Islet precursor cell (in vitro differentiated cells): Measurements from ENCODE around the gene SLC29A2.
"Not testable (repeated sequence)": the region's sequence is repeated elsewhere in the genome, so short reads cannot be mapped to it uniquely, and the experiment has no call there.

Experiments used
- DNase-seq: peaks from one replicate; pipeline ENCODE4 v3.0.0-alpha.2; 2018

Gene SLC29A2

DNA sequence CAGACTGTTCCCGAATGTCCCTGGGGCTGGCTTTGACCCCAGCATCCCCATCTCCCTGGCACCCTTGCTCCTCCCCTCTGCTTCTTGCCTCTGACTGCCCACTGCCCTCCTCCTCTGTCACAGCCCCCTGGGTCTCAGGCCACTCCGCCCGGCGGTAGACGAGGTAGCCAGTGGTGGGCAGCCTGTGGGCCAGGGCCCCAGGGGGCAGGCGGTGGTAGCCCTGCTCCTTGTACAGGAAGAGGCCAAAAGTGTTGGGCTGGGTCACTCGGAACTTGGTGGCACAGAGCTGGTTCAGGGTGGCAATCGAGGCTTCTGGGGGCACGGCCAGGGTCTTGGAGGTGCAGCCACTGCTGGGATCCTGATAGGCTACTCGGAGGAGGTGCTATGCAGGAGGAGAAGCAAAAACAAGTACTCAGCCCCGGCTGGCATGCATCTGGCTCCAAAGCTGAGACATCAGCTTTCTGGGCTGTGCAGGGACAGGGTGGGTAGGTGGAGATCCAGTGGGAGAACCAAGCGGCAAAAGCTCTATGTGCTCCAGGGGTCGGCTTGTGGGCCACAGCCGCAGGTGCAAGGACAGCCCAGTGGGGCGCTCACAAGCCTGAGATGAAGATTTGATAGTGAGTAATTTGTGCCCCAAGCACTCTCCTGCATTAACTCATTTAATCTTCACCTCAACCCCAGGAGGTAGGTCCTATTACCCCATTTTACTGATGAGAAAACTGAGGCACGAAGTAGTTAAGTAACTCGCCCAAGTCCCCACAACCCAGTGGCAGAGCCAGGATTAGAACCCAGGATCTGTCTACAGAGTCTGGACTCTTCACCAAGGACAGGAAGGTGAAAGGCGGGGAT, 39.0 kb downstream of the SLC29A2 start:
- DNase-seq = peak; percentile 49

DNA sequence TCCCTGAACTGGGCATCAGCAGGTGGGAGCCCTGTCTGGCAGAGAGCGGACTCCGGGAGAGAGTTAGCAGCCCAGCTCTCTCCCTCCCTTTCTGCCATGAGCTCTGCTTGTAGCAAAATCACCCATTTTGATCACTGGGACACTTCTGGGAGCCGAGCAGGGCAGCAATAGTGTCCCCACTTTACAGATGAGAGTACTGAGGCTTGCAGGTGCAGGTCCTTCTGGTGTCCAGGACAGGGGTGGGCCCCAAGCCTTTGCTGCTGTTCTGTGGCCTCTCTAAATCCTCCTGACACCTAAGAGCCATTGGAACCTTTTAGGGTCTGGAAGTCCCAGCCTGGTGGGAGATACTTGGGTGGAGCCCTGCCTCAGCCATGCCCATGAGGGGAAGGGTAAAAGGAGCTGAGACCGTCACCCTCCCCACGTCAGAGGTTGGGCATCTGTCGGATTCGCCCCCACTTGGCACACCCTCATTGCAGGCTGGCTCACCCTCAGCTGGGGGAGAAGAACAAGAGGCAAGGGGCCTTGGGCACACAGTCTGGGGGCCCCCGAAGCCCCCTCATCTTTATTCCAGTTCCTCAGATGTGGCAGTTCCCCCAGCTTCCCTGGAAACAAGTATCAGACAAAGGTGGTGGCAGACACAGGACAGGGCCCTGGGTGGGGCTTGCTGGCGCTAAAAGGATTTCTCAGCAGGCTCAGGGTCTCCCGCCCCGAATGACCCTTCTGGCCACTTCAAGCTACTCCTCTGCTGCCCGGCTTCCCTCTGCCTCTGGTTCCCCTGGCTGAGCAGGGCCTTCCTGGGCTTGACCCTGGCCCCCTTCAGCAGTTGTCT, 39.8 kb downstream of the SLC29A2 start:
- DNase-seq = no peak

DNA sequence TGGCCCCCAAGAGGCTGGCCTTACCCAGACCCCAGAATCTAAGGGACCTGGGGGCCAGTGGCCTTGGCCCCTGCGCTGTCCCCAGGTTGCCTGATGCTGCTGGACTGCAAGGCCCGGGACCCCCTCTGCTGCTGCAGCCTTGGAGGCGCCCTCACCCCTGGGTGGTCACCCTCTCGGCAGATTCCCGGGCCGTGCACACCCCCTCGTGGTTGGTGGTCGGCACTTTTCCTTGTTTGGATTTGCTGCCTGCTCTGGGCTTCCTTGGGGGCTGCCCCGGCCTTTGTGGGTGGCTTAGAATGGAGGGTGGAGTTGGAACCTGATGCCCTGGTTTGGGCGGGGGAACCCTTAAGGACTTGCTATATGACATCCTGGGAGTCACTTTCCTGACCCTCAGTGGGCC, 40.6 kb downstream of the SLC29A2 start:
- peak; percentile 45 for DNase-seq

DNA sequence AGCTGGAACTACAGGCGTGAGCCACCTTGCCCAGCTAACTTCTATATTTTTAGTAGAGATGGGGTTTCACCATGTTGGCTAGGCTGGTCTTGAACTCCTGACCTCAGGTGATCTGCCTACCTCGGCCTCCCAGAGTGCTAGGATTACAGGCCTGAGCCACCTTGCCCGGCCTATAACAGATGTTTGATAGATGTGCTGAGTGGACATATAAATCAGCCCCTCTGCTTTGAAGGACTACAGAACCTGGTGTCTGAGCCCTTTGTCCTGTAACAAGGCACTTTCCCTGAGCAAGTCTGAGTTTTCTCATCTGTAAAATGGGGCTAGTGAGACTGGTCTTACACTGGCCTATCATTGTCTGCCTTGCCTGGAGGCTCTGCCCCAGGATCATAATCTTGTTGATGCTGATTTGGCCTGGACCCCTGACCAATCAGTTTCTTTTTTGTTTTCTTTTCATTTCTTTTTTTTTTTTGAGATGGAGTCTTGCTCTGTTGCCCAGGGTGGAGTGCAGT, 42.3 kb downstream of the SLC29A2 start:
- DNase-seq = no peak

DNA sequence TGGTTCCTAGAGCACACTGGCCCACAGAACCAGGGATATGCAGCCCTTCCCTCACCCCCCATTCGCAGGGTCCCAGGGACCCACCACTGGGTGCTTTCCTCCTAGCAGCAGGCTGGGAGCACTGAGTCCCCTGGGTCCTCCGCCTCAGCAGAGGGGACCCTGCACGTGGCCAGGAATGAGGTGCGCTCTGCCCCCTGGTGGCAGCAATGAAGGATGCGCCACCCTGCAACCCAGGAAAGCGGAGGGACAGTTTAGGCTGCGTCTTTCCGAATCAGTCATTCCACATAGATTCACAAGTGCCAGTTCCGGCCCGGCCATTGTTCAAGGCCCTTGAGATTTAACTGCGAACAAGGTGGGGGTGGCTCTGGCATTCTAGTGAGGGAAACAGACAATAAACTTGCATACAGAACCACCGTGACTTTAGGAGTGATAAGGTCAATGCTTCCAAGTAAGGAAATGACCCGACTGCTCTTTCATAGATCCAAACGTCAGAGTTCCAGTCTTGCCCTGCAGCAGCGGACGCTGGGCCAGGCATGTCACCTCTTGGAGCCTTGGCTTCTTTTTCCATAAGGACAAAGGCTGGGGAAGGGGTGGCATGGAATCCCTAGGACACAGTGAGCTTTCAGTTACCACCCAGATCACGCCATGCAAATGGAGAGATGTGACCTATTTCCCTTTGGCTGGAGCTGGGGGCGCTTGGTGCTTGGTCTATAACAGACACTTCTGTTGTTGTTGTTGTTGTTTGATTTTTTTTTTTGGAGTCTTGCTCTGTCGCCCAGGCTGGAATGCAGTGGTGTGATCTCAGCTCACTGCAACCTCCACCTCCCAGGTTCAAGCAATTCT, 43.0 kb downstream of the SLC29A2 start:
- DNase-seq = peak; percentile 91

DNA sequence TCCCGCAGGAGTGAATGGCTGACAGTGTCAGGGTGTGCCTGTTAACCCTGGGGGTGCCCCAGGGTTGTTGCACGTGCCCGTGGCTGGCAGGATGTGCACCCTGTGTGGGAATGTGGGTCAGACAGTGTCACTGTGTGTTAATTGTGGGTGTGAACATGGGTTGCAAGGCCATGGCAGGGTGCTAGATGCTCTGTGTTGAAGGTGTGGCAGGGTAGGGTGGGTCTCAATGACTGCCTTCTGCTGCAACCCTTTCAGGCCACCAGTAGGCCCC, 43.6 kb downstream of the SLC29A2 start:
- DNase-seq = no peak

DNA sequence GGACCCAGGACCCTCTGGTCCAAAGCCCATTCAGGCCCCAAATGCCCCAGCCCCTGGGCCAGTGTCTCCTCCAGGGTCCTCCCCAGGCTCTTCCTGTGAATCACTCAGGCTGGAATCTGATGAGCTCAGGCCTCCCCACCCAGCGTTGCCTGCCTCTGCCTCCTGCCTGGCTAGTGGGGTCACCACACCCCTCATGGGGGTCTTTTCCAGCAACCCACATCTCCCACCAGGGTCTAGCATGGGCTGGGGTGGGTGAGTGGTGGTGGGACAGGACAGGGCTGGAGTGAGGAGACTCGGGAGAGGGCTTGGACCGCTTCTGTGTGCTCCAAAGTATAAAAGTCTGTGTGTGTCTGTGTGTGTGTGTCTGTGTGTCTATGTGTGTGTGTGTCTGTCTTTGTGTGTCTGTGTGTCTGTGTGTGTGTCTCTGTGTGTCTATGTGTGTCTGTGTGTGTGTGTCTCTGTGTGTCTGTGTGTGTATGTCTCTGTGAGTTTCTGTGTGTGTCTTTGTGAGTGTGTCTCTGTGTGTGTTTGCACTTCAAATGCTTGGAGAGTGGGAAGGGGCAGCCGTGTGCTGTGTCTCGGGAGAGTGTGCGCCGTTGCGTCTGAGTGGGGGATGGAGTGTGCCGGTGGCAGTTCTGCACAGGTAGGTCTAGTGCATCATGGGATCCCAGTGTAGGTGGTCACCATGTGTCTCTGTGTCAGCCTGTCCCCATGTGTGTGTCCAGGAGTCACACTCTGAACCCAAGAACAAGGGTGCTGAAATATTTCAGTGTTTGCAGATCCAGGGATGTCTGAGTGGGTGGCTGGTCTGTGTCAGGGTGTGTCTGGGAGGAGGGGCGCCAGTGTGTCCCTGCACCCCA, 44.2 kb downstream of the SLC29A2 start:
- DNase-seq = peak; percentile 88

DNA sequence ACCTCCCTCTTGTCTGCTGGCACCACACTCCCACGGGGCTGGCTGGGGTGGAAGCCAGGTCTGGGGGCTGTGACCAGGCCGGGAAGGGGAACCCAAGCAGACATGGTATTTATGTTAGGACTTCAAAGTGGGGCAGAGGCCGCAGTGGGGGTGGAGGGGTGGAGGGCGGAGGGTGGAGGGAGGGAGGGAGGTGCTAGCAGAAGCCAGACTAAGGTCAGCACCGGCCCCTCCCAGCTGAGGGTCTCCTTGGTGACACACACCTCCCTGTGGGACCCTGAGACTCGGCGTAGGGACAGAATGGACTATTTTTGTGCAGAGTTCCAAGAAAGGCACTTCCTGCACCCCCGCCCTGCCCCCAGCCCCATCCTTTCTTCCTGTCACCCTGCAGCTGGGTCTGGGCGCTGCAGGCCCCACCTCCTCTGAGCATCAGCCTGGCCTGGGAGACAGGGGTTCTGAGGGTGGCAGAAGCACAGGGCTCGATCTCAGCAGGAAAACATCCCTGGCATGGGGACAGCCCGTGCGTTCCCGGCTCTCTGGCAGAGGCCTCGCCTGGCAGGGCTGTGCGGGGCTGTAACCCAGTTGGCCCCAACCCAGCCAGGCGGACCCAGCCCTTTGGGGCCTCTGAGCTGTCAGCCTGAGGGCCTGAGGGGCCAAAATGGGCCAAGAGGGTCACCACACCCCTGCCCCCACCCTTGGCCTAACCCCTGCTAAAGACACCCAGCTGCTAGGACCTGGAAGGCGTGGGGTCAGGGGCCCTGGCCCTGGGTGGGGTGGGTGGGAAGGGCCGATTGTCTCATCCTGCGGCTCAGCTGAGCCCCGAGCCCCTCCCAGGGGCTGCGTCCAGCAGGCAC, 45.1 kb downstream of the SLC29A2 start:
- peak; percentile 78 for DNase-seq

DNA sequence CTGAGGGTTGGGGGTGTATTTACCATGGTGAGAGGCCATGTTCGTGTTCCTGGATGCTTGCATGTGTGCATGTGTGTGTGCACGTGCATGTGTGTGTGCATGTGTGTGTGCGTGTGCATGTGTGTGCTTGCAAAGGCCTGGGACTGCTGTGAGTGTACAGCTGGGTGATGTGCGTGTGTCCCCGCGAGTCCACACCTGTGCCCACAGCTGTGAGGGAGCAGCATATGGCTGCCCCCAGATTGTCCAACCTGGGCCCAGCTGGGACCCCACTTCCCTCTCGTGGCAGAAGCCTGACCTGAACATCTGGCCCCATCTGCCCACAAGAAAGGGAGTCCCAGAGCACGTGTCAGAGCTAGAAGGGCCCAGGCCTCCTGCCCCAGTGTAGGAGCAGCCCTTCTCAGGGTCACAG, 46.3 kb downstream of the SLC29A2 start:
- peak; percentile 50 for DNase-seq

DNA sequence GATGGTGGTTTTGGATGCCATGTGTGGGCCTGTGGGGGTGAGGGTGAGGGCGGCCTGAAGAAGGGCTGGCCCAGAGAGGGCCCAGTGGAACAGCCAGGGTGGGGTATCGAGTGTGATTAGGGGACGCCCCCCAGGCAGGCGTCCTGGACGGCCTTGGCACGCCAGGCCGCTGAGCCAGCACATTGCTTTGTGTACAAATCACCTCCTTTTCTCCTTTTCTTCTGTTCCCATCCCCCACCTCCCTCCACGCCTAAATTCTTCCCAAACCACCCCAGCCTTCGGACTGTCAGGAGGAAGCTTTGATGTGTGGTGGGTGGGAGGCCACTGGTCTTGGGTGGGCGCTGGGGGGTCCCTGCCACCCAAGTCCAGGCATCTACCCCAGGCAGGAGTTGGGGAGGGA, 46.9 kb downstream of the SLC29A2 start:
- DNase-seq = peak; percentile 72

DNA sequence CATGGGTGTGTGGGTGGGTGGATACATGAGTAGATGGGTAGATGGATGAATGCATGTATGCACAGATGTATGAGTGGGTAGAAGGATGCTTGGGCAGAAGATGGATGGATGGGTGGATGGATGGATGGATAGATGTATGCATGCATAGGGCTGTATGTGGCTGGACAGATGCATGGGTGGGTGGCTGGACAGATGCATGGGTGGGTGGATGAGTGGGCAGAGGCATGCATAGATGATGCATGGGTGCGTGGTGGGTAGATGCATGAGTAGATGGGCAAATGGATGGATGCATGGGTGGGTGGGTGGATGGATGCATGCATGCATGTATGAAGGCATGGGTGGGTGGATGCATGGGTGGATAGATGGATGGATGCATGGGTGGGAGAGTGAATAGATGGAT, 47.9 kb downstream of the SLC29A2 start:
- peak; percentile 28 for DNase-seq

DNA sequence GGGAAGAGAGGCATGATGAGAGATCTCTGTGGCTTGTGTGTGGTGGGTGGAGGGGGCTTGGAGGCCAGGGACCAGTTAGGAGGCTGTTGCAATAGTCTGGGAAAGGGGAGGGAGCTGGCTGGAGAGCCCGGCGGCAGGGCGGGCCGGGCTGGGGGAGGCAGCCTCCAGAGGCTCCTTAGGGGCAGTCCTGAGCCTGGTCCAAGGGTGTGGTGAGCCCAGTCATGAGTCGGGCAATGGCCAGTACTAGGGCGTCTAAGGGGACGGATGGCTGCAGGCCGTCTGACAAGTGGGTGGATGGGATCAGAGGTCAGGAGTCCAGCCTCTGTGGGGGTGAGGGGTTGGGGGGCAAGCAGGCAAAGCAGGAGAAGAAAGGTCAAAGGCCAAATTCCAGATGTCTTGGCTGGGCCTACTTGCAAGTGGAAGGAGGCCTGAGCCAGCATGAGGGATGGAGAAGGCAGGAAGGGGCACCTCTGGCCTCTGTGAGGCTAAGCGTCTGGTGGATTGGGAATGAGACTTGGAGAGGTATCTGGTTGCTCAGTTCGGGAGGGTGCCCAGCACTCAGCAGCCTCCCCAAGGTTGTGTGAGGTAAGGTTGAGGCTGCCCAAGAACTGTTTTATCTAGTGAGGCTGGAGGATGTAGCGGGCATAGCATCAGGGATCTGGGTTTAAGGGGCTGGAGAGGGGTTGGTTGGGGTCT, 48.7 kb downstream of the SLC29A2 start:
- peak; percentile 21 for DNase-seq

DNA sequence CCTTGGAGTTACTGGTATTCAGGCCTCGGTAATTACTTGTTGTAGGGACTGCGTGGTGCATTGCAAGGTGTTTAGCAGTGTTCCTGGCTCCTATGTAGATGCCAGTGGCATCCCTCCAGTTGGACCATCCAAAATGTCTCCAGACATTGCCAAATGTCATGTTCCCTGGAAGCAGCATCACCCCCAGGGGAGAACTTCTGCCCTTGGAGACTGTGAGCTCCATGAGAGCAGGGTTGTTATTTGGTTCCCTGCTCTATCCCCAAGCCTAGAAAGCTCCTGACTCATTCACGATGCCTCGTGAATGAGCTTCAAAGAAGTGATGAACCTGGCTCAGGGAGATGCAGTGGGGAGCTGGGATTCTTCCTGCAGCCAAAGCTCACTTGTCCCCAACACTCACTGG, 50.0 kb downstream of the SLC29A2 start:
- DNase-seq = no peak

DNA sequence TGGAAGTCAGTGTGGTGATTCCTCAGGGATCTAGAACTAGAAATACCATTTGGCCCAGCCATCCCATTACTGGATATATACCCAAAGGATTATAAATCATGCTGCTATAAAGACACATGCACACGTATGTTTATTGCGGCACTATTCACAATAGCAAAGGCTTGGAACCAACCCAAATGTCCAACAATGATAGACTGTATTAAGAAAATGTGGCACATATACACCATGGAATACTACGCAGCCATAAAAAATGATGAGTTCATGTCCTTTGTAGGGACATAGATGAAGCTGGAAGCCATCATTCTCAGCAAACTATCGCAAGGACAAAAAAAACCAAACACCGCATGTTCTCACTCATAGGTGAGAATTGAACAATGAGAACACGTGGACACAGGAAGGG, 50.8 kb downstream of the SLC29A2 start:
- not testable (repeated sequence) for DNase-seq

DNA sequence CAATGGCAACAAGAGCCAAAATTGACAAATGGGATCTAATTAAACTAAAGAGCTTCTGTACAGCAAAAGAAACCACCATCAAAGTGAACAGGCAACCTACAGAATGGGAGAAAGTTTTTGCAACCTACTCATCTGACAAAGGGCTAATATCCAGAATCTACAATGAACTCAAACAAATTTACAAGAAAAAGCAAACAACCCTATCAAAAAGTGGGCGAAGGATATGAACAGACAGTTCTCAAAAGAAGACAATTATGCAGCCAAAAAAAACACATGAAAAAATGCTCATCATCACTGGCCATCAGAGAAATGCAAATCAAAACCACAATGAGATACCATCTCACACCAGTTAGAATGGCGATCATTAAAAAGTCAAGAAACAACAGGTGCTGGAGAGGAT, 51.3 kb downstream of the SLC29A2 start:
- not testable (repeated sequence) for DNase-seq

DNA sequence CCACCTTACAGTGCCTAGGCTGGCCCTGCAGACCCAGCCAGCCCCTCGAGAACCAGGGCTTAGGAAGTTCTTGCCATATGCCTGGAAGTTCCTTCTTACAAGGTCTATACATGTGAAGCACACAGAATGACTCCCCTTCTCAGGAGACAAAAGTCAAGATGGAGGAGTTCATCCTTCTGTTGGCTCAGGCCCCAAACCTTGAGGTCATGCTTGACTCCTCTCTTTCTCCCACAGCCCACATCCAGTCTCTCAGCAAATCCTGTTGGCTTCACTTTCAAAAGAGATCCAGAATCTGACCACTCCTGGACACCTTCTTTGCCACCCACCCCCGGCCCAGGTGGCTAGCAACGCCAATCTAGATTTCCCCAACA, 53.0 kb downstream of the SLC29A2 start:
- no peak for DNase-seq

DNA sequence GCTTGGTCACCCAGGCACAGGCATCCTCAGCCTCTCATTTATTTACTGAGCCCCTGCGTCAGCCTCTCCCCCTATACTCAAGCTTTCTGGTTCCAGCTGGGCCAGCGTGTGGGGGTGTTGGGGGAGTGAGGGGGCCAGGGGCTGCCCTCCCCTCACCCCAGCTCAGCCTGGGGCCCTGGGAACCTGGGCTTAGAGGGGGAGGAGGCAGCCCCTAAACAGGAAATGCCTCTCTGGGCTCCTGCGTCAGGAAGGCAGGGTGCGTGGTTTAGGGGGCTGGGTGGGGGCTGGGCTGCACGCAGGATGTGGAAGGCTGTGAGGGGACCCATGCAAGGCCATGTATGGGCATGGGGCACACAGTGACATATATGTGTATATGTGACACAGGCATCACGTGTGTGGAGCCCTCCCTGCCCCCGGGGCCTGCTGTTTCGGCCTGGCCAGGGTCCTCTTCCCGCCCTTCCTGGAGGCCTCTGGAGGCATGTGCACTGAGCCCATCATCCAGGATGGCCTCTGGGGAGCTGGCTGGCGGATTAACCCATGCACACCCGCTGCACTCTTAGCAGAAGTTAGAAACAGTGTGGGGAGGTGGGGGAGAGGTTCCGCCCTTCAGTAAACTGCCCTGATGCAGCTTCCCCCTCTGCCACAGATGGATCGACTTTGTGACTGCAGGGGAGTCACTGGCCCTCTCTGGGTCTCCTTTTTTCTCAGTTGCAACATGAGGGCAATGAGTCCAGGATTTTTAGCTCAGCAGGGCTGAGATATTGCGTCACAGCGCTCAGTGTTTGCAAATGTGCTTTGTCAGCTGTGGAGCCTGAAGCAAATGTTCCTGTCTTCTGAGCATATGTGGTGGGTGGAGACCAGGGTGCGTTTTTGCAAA, 53.6 kb downstream of the SLC29A2 start:
- DNase-seq = peak; percentile 71

DNA sequence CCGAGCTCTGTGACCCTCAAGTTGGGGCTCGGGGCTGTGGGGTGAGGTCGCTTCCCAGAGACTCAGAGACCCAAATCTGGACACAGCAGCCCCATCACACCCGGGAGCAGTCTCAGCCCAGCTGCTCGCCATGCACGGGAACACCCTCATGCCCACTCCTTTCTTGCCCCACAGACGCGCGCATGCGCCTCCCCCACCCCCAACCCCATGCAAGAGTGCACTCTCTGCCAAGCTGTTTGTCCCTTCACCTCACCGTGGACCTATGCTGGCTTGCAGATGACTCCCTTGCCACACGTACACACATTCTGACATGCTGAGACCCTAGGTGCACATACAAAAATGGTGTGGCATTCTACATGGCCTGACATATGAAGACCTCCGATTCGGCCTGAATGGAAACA, 54.2 kb downstream of the SLC29A2 start:
- no peak for DNase-seq

DNA sequence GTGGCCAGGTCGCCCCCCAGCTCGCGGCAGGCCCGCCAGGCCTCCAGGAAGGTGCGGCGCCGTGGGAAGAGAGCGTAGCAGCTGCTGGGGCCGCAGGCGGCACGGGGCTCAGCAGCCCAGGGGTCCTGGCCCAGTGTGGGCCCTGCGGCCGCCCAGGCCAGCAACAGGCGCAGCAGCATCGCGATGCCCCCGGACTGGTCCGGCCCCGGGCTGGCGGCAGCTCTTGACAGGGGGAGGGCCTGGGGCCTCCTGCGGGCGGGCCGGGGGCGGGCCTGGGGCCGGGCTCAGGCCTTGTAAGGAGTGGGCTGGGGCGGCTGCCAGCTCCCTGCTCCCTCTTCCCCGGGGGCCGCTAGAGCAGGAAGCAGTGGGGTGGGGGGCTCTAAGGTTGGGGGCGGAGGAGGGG, 54.7 kb downstream of the SLC29A2 start, which contains the start of gene CD248:
Gene CD248 (minus strand): TSS at position 196 of the 403 bp plus-strand sequence. CDS start 17 bp downstream, at position 179.
- DNase-seq = peak; percentile 88
